ENCODE data around the gene DIP2A.
A peak's percentile ranks its signal among the peaks of the same experiment; 100 is the strongest.
"Not testable (repeated sequence)": the region's sequence is repeated elsewhere in the genome, so short reads cannot be mapped to it uniquely, and the experiment has no call there.

Gene DIP2A

GRCh38 chr21:46559291-46559983, 100.7 kb downstream of the DIP2A start:
- no peak for DNase-seq

- no peak for DNase-seq
Observed at GRCh38 chr21:46560568-46561444, 102.1 kb downstream of the DIP2A start.

- no peak for DNase-seq
Observed at GRCh38 chr21:46561445-46562090, 102.9 kb downstream of the DIP2A start.

GRCh38 chr21:46562472-46562871, 103.8 kb downstream of the DIP2A start:
- no peak for DNase-seq

GRCh38 chr21:46562964-46563607, 104.4 kb downstream of the DIP2A start:
- DNase-seq: no peak

GRCh38 chr21:46564391-46564790, 105.7 kb downstream of the DIP2A start:
- no peak for DNase-seq

- DNase-seq: no peak
Observed at GRCh38 chr21:46567348-46567747, 108.7 kb downstream of the DIP2A start.

GRCh38 chr21:46568562-46568961, 109.9 kb downstream of the DIP2A start:
- no peak for DNase-seq

GRCh38 chr21:46569081-46569480, 110.4 kb downstream of the DIP2A start:
- DNase-seq: no peak

- no peak for DNase-seq
Observed at GRCh38 chr21:46570119-46570518, 111.4 kb downstream of the DIP2A start.

- no peak for DNase-seq
Observed at GRCh38 chr21:46570631-46571030, 111.9 kb downstream of the DIP2A start.

GRCh38 chr21:46572850-46573249, 114.2 kb downstream of the DIP2A start:
- DNase-seq: no peak

GRCh38 chr21:46577786-46578185, 119.1 kb downstream of the DIP2A start:
- not testable (repeated sequence) for DNase-seq

GRCh38 chr21:46579394-46579793, 120.7 kb downstream of the DIP2A start:
- not testable (repeated sequence) for DNase-seq

GRCh38 chr21:46581780-46582307, 123.2 kb downstream of the DIP2A start:
- DNase-seq: no peak

- DNase-seq: no peak
Observed at GRCh38 chr21:46585191-46585953, 126.7 kb downstream of the DIP2A start.

GRCh38 chr21:46594276-46594675, 135.6 kb downstream of the DIP2A start:
- DNase-seq: no peak

- no peak for DNase-seq
Observed at GRCh38 chr21:46596201-46596600, 137.5 kb downstream of the DIP2A start.

GRCh38 chr21:46597031-46597430, 138.3 kb downstream of the DIP2A start:
- no peak for DNase-seq

- no peak for DNase-seq
Observed at GRCh38 chr21:46597896-46598343, 139.2 kb downstream of the DIP2A start.

GRCh38 chr21:46598581-46599572, 140.2 kb downstream of the DIP2A start:
- peak; percentile 87 for DNase-seq
